ENCODE data around the gene POLR1E. TPM values are rescaled to one million over a fixed set of nuclear protein-coding genes. Genes with fewer than 3 reads are reported as not detected.
"Not testable (repeated sequence)": the region's sequence is repeated elsewhere in the genome, so short reads cannot be mapped to it uniquely, and the experiment has no call there.

POLR1E gene
- total RNA-seq, 1 experiment from 2014 or later, result 31.4 TPM

GRCh38 chr9:37466037-37466709 is 19.6 kb upstream of the POLR1E start (continued):
- TF ChIP-seq ARID4B (CRISPR knock-in tag; IDR thresholded peaks at IDR 0.05; ENCODE audit: borderline replicate concordance) (no peak), ZNF425 (CRISPR knock-in tag; conservative IDR thresholded peaks at IDR 0.05) (no peak), ZNF423 (CRISPR knock-in tag; IDR thresholded peaks at IDR 0.05) (peak; percentile 26; the same call in 1 of the 2 replicates), TP53 (CRISPR knock-in tag; IDR thresholded peaks at IDR 0.05) (no peak), ZNF532 (CRISPR knock-in tag; IDR thresholded peaks at IDR 0.05; ENCODE audit: borderline replicate concordance) (0 out of 2 replicates have a peak, but pooled peaks have one; percentile 10), CTCF (IDR thresholded peaks at IDR 0.05) (no peak), SP1 (CRISPR knock-in tag; conservative IDR thresholded peaks at IDR 0.05) (no peak), JUN (CRISPR knock-in tag; IDR thresholded peaks at IDR 0.05) (peak; percentile 68), HMGXB4 (CRISPR knock-in tag; IDR thresholded peaks at IDR 0.05) (no peak), ZBTB21 (CRISPR knock-in tag; IDR thresholded peaks at IDR 0.05; ENCODE audit: borderline replicate concordance) (no peak), ZNF416 (CRISPR knock-in tag; IDR thresholded peaks at IDR 0.05) (peak; percentile 9; the same call in 1 of the 2 replicates)

GRCh38 chr9:37467530-37467929 is 18.2 kb upstream of the POLR1E start:
- H3K36me3 Mint-ChIP-seq; H3K9me3 Mint-ChIP-seq; H3K27ac Mint-ChIP-seq; POLR2A ChIA-PET; H3K4me3 Mint-ChIP-seq; CTCF ChIA-PET; H3K27me3 Mint-ChIP-seq (ENCODE audit: low read depth); DNase-seq (ENCODE audit: low spot score); ATAC-seq: not testable (repeated sequence)
- H3K4me1 Mint-ChIP-seq, result peaks cover 46% of the 10 kb centered on the region

Data from WTC11 (cell line).